GM19452 (cell line): ENCODE results near the gene SLC51A.
"Not testable (repeated sequence)": the region's sequence is repeated elsewhere in the genome, so short reads cannot be mapped to it uniquely, and the experiment has no call there.

Source experiments
- ATAC-seq: cut with Tn5 transposase; IDR thresholded peaks from one replicate; pipeline ENCODE4 v1.9.1; 2021; ENCODE audit not compliant: unreplicated experiment

The SLC51A gene

GRCh38 chr3:196193133-196193735 is 23.1 kb upstream of the SLC51A start:
- ATAC-seq = no peak

DNA sequence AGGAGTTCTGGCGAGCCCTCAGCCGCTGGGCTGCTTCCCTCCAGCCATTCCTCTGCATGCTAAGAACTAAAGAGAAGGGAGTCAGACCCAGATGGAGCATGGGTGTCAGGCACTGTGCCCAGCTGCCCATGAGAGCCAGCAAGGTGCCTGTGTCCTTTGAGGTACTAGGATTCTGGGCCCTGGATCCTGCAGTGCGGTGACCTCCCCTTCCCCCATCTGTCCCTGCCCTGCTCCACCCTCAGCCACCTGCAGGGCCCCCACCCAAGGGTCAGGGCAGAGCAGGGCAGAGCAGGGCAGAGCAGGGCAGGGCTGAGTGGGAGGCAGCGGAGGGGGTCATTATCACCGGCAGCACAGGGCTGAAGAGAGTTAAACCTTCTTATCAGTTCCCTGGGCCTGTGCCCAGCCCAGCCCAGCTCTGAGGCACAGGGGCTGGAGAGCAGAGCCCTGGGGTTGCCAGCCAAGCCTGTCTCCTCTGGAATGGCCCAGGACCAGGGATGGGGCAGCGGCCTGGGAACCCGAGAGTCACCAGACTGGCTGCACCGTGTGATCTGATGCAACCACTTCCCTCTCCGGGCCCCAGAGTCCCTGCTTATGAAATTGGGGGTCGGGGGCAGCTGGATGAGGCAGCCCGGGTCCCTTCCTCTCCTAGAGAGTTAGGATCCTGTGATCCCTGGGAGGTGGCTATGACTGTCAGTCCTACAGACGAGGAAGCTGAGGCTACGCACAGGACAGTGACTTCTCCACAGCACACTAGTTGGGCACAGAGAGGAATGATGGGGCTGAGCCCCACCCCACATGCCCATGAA is 22.4 kb upstream of the SLC51A start:
- ATAC-seq = no peak

GRCh38 chr3:196194542-196194915 is 21.8 kb upstream of the SLC51A start:
- no peak for ATAC-seq

DNA sequence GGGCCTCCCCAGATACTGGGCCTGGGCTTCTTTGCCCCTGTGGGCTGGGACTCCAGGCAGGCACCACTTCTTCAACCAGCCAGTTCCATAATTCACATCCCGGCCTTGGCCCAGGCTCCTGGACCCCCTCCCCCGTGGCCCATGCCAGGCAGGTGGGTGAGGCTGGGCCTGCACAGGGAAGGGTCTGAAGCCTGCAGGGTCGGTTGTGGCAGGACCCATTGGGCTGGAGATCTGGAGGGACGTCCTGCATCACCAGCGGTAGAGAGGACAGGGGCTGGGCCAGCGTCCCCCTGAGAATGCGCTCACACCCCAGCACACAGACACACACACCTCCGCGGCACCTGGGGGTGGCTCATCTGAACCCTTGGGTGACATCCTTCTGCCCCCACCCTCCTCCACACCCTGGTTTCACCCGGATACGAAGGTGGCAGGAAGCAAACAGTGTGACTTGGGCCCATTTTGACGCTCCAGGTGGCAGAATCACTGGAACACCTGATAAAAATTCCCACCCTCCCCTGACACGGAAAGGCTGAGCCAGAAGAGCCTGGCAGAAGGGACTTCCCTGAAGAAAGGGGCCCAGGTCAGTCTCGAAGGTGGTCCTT is 20.6 kb upstream of the SLC51A start:
- no peak for ATAC-seq

DNA sequence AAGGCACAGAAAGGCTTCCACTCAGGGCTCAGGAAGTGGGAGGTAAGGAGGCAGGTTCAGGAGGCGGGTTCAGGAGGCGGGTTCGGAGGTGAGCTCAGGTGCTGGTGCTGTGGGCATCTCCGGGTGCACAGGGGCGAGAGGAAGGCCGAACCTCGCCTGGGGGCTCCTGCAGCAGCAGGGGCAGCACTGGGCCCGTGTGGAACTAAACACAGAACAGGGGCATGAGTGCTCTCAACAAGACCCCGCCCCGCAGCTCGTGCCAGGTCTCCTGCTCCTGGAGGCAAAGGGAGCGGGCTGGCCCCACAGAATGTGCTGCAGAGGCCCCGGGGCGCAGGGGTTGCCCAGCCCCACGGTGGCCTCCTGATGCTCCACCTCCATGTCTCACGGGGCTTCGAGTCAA is 18.8 kb upstream of the SLC51A start:
- no peak for ATAC-seq

DNA sequence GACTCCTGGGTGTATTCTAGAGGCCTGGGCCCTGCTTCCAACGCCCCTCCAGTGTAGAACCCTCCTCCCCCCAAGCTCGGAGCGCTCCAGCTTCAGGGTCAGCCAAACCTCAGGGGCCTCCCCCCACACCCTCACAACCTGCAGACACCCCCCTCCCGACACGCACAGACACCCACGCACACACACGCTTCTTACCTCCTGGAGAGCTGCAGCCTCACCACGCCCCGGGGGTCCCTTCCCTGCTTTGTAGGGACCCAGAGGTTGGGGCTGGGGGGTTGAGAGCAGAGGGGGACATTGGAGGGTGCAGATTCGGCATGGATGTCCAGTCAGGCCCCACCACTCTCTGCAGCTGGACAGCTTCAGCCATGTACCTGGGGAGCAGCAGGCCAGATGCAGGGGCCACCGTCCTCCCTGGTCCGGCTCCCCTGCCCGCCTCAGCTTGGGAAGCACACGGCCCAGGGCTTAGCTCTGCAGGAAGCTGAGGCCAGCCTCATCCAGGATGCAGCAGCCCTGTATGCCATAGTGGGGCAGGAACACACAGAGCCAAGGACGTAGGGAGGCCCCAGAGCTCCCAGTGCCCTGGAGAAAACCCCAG is 18.2 kb upstream of the SLC51A start:
- no peak for ATAC-seq

- no peak for ATAC-seq
Observed at GRCh38 chr3:196198771-196199753, 17.3 kb upstream of the SLC51A start.

DNA sequence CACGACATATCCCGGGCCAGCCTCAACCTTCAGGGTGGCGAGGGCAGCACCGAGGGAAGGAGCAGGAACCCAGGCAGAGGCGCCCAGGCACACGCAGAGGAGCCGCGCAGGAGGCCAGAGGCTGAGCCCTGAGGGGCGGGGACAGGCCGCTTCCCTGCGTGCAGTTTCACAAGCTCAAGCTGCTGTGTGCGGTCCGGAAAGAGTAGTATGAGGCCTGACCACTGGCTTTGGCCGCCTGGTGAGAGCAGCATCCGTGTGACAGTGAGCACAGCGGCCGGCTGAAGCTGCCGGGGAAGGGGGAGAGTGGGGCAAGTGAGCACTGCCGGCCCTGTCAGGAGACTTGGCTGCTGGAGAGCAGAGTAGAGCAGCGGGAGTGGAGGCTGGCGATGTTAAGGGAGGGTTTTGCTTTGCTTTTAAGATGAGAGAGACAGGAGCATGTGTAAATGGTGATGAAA is 13.8 kb upstream of the SLC51A start:
- ATAC-seq = no peak

DNA sequence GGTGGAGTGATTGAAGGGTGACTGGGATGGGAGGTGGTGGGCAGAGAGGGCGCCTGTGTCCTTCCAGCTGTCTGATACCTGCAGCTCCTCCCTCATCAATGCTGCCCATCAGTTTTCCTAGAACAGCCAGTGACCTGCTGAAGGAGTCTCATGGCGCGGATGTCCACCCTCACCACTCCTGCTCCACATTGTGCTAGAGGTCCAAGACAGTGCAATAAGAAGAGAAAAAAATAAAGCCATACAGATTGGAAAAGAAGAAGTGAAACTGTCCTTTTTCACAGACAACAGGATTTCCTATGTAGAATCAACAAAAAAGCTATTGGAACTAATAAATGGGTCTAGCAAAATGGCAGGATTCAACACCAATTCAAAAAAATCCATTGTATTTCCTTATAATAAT is 12.5 kb upstream of the SLC51A start:
- ATAC-seq = no peak

GRCh38 chr3:196205442-196206205 is 10.7 kb upstream of the SLC51A start:
- ATAC-seq = not testable (repeated sequence)

DNA sequence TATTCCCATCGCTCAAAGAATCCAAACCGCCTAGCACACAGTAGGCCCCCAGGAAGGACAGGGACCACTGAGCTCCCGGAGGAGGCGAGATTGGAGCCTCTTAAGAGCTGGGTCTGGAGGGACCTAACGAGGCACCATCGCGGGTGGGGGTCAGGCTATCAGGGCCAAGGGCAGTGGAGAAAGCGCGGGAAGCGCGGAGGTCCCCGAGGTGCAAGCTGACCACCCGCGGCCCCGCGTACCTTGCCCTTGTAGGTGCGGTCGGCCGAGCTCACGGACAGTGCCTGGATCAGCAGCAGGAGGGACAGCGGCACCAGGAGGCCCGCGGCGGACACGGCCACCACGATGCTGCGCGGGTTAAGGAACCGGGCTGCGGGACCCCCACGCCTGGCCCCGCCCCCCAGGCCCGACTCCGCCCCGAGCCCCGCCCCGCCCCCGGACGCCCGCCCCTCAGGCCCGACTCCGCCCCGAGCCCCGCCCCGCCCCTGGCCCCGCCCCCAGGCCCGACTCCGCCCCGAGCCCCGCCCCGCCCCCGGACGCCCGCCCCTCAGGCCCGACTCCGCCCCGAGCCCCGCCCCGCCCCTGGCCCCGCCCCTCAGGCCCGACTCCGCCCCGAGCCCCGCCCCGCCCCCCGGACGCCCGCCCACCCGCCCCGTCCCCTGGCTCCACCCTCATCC is 9.0 kb upstream of the SLC51A start:
- ATAC-seq = no peak

- ATAC-seq = no peak
Observed at GRCh38 chr3:196207833-196208607, 8.3 kb upstream of the SLC51A start.

GRCh38 chr3:196208942-196209695 is 7.2 kb upstream of the SLC51A start:
- ATAC-seq = no peak

- ATAC-seq = not testable (repeated sequence)
Observed at GRCh38 chr3:196209944-196210672, 6.2 kb upstream of the SLC51A start.

GRCh38 chr3:196210673-196211556 is 5.4 kb upstream of the SLC51A start, which contains the start of gene ZDHHC19:
Gene ZDHHC19, minus strand, starts transcription at chr3:196211400. Its CDS starts 85 bp downstream, at chr3:196211315.
- ATAC-seq = no peak
